HG03060 (cell line): ENCODE data around the gene GKN2.
"Not testable (repeated sequence)": the region's sequence is repeated elsewhere in the genome, so short reads cannot be mapped to it uniquely, and the experiment has no call there.

ENCODE experiments used
- ATAC-seq: cut with Tn5 transposase; IDR thresholded peaks from one replicate; pipeline ENCODE4 v1.9.1; 2021; ENCODE audit warnings: low read depth, moderate number of reproducible peaks; ENCODE audit not compliant: unreplicated experiment

GKN2 gene

GRCh38 chr2:68900496-68901198 lies 52.0 kb downstream of the GKN2 start:
- no peak for ATAC-seq

GRCh38 chr2:68895981-68896380 lies 56.7 kb downstream of the GKN2 start:
- not testable (repeated sequence) for ATAC-seq
